NCI-H82 (cell line): ENCODE results near the gene PTPRH.

Experiments
- DNase-seq: peaks from one replicate; lab custom pipeline; 2025; lab: John Stamatoyannopoulos, UW

Gene PTPRH

GRCh38 chr19:55132453-55133129 is 76.7 kb downstream of the PTPRH start:
- DNase-seq, result no peak

DNA sequence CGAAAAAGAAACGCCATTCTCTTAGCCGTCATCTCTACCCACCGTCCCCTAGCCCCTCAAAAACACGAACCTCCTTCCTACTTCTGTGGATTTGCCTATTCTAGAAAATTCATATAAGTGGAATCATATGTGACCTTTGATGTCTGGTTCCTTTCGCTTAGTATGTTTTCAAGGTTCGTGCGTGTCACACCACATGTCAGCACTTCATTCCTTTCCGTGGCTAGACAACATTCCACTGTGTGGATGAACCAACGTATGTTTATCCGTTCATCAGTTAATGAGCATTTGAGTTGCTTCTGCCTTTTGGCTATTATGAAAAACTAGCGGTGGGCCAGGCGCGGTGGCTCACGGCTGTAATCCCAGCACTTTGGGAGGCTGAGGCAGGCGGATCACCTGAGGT is 77.9 kb downstream of the PTPRH start:
- no peak for DNase-seq
